HepG2 (cell line): ENCODE measurements around the gene MORC1. TPM values are rescaled to one million over a fixed set of nuclear protein-coding genes. Genes with fewer than 3 reads are reported as not detected.

Experiments used
- ATAC-seq: fragments of 200-7000 bp; cut with Tn5 transposase; 3 replicates; pipeline ENCODE4 v1.9.1; 2020; ENCODE audit warnings: mild to moderate bottlenecking, moderate library complexity
- BruUV-seq: library from RNA; stranded (reverse); fragments of 400-500 nt; replicated peaks from 2 replicates; lab custom pipeline; 2021; lab: Mats Ljungman, UMichigan
- CTCF ChIA-PET: fragments of 300-600 bp; formaldehyde crosslinking; extraction: SDS; loops from one replicate; lab custom pipeline; 2021; ENCODE audit warnings: low total read pairs, inconsistent platforms, low intra/inter-chr PET ratio; lab: Yijun Ruan, JAX
- POLR2A ChIA-PET: fragments of 350-600 bp; sonication (Branson Sonifier 250); formaldehyde crosslinking; loops from one replicate; lab custom pipeline; 2020; ENCODE audit warnings: antibody characterized with exemption, inconsistent platforms; lab: Yijun Ruan, JAX
- DNase-seq: peaks from one replicate; pipeline ENCODE4 v3.0.0-alpha.2; 2015; ENCODE audit warnings: low spot score
- FAIRE-seq: peaks from 3 replicates; lab custom pipeline; 2011; peaks lifted over from hg19 to GRCh38; lab: Jason Lieb, UNC
- H2AFZ ChIP-seq: one replicate; pipeline ENCODE4 v1.6.1; 2011; ENCODE audit warnings: low read length, inconsistent platforms
- H3K27ac ChIP-seq: fragments of 300-600 bp; 3 replicates; pipeline ENCODE4 v1.8.0; 2011; ENCODE audit warnings: mixed run types, mild to moderate bottlenecking, mixed read lengths, low read length, inconsistent platforms; ENCODE audit not compliant: insufficient read depth; ENCODE audit errors: extremely low read length
- H3K27me3 ChIP-seq, 2 experiments: fragments of 200-600 bp in 1 of 2; 2 replicates in 1 of 2; 3 replicates in 1 of 2; pipeline versions ENCODE4 v1.6.0 to v1.8.0; 2011; ENCODE audit warnings: low read length in 2 of 2, mild to moderate bottlenecking in 2 of 2, moderate library complexity in 2 of 2, inconsistent platforms in 1 of 2; ENCODE audit not compliant: insufficient read depth in 2 of 2, control insufficient read depth in 1 of 2
- H3K36me3 ChIP-seq, 2 experiments: fragments of 200-600 bp in 1 of 2; replicated peaks in 1 of 2; 2 replicates in 1 of 2; 3 replicates in 1 of 2; pipeline versions ENCODE4 v1.5.1 to v1.8.0; 2011; ENCODE audit warnings: low read length in 2 of 2, inconsistent platforms in 1 of 2; ENCODE audit not compliant: insufficient read depth in 2 of 2, control insufficient read depth in 1 of 2
- H3K4me1 ChIP-seq: 2 replicates; pipeline ENCODE4 v1.5.1; 2012; ENCODE audit warnings: low read length, inconsistent platforms; ENCODE audit not compliant: insufficient read depth
- H3K4me2 ChIP-seq: 2 replicates; pipeline ENCODE4 v1.6.0; 2011; ENCODE audit warnings: low read depth, low read length, inconsistent platforms
- H3K4me3 ChIP-seq, 3 experiments: fragments of 200-600 bp in 1 of 3; sonication (generic), shearing (Covaris generic) in 1 of 3; replicated peaks in 1 of 3; 2 replicates each; pipeline ENCODE4 v1.5.1; 2011 to 2016; ENCODE audit warnings: low read length in 3 of 3, inconsistent platforms in 2 of 3, low read depth in 2 of 3, mild to moderate bottlenecking in 2 of 3, control low read depth in 1 of 3, mixed read lengths in 1 of 3; ENCODE audit not compliant: insufficient read depth in 1 of 3
- H3K79me2 ChIP-seq: one replicate; pipeline ENCODE4 v1.6.1; 2011; ENCODE audit warnings: low read length, inconsistent platforms; ENCODE audit not compliant: insufficient read depth
- H3K9ac ChIP-seq: 2 replicates; pipeline ENCODE4 v1.6.0; 2011; ENCODE audit warnings: mild to moderate bottlenecking, low read depth, low read length, inconsistent platforms; ENCODE audit not compliant: insufficient read depth
- H3K9me3 ChIP-seq: 2 replicates; pipeline ENCODE4 v1.5.1; 2012; ENCODE audit warnings: mild to moderate bottlenecking, low read length
- H4K20me1 ChIP-seq: 2 replicates; pipeline ENCODE4 v1.6.0; 2011; ENCODE audit warnings: inconsistent platforms, mild to moderate bottlenecking, low read length, moderate library complexity; ENCODE audit not compliant: insufficient read depth
- NFKB2 ChIP-seq: sonication (generic); formaldehyde crosslinking; IDR thresholded peaks from 2 replicates; pipeline ENCODE4 v1.4.0; 2020; ENCODE audit warnings: missing genetic modification reagents, borderline replicate concordance
- SAFB2 ChIP-seq: sonication (generic); formaldehyde crosslinking; IDR thresholded peaks from 2 replicates; pipeline ENCODE4 v1.5.1; 2020; ENCODE audit warnings: missing genetic modification reagents, low read depth, mild to moderate bottlenecking, borderline replicate concordance
- TBX3 ChIP-seq: fragments of 450-650 bp; IDR thresholded peaks from 2 replicates; pipeline ENCODE4 v1.6.1; 2017; ENCODE audit warnings: antibody characterized with exemption, mild to moderate bottlenecking, inconsistent platforms, borderline replicate concordance
- ZNF703 ChIP-seq: sonication (generic); formaldehyde crosslinking; IDR thresholded peaks from 2 replicates; pipeline ENCODE4 v1.5.1; 2020; ENCODE audit warnings: missing genetic modification reagents, mild to moderate bottlenecking, moderate library complexity, borderline replicate concordance
- ZNF816 ChIP-seq: sonication (generic); formaldehyde crosslinking; IDR thresholded peaks from 2 replicates; pipeline ENCODE4 v1.8.0; 2022; ENCODE audit warnings: missing genetic modification reagents, mild to moderate bottlenecking, borderline replicate concordance
- WGBS: methylation state at CpG from one replicate; pipeline ENCODE4 v1.1.6; 2017; ENCODE audit warnings: low lambda C conversion rate; 5-methylcytosine and 5-hydroxymethylcytosine counted together
- in situ Hi-C: cut with HindIII; loops from 2 replicates; pipeline ENCODE4 v1.10.0; 2017; ENCODE audit warnings: low pct_unique_long_range_greater_than_20kb; ENCODE audit not compliant: extremely low pct_ligation_motif_present
- intact Hi-C: fragments of 100-400 bp; cut with micrococcal nuclease; formaldehyde crosslinking; loops from one replicate; pipeline ENCODE4 v1.10.0; 2022; ENCODE audit not compliant: unreplicated experiment
- polyA plus RNA-seq, 8 experiments: library from polyadenylated mRNA; depleted of rRNA in 3 of 8; stranded (reverse) in 7 of 8; unstranded in 1 of 8; fragments of >200 nt; fragmentation: Illumina TruSeq in 4 of 8; extraction: Trizol in 4 of 8; gene quantifications; 2 replicates each; pipeline versions ENCODE4 v1.2.1 to v1.2.3, GENCODE V29; 2011 to 2016; ENCODE audit warnings: low read depth in 4 of 8, missing spikeins in 1 of 8, mixed read lengths in 1 of 8; ENCODE audit not compliant: insufficient read depth in 1 of 8
- total RNA-seq, 5 experiments: library from RNA; depleted of rRNA; stranded (reverse); fragments of >200 nt; fragmentation: Illumina TruSeq; extraction: Trizol; gene quantifications; 2 replicates each; pipeline ENCODE4 v1.2.3, GENCODE V29; 2016; ENCODE audit warnings: low read depth in 1 of 5
- TF ChIP-seq, protein P1 (sequence below): sonication (generic); formaldehyde crosslinking; IDR thresholded peaks from 2 replicates; pipeline ENCODE4 v1.9.0; 2021; ENCODE audit warnings: missing genetic modification reagents, borderline replicate concordance
- TF ChIP-seq, protein P2 (sequence below): sonication (generic); formaldehyde crosslinking; IDR thresholded peaks from 2 replicates; pipeline ENCODE4 v1.4.0; 2020; ENCODE audit warnings: low read depth, mild to moderate bottlenecking, missing genetic modification reagents

The MORC1 gene
- total and polyA plus RNA-seq, 2 of the 13 experiments (the other 11 are each of a cell fraction or from before 2014, with no cell fraction given): not detected

DNA sequence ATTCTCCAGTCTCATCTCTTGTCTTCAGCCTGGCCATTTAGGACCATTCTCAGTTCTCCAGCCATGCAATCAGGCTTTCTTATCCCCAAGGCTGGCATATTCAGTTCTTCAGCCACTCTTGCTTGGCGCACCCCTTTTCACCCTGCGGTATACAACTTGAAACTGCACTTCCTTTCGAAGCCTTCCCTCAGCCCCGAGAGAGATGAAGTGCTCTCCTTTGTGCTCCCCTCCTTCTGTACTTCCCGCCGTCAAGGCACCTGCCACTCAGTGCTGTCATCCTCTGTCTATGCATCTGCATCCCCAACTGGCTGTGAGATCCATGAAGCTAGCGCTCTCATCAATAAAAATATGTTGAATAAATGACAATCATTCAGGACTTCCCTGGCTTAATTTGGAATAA lies 45.7 kb downstream of the MORC1 start:
- TF ChIP-seq SAFB2 (CRISPR knock-in tag) (no peak), ZNF816 (no peak)
- TF ChIP-seq, all 625 proteins: peak for 0
- H3K27ac ChIP-seq: no peak overlapping the region
- ATAC-seq (no peak), DNase-seq (no peak), FAIRE-seq (no peak)
- intact Hi-C loops (no loop called here), in situ Hi-C loops (no loop called here)
- H3K9me3 ChIP-seq: no peaks in the 10 kb centered on the region
- H3K36me3 ChIP-seq: no peaks in the 10 kb centered on the region
- H3K4me3 ChIP-seq: no peak overlapping the region
- no peak overlapping the region for H3K9ac ChIP-seq
- ChIA-PET POLR2A (no interaction called here), CTCF (no interaction called here)
- H3K79me2 ChIP-seq: no peaks in the 10 kb centered on the region
- no peaks in the 10 kb centered on the region for H3K4me1 ChIP-seq
- H4K20me1 ChIP-seq: no peaks in the 10 kb centered on the region
- WGBS: 28% methylated on average over 7 of the region's 7 CpGs
- no peaks in the 10 kb centered on the region for H3K27me3 ChIP-seq
- no peak overlapping the region for H3K4me2 ChIP-seq
- BruUV-seq: no TSS peak
- H2AFZ ChIP-seq: no peak overlapping the region

DNA sequence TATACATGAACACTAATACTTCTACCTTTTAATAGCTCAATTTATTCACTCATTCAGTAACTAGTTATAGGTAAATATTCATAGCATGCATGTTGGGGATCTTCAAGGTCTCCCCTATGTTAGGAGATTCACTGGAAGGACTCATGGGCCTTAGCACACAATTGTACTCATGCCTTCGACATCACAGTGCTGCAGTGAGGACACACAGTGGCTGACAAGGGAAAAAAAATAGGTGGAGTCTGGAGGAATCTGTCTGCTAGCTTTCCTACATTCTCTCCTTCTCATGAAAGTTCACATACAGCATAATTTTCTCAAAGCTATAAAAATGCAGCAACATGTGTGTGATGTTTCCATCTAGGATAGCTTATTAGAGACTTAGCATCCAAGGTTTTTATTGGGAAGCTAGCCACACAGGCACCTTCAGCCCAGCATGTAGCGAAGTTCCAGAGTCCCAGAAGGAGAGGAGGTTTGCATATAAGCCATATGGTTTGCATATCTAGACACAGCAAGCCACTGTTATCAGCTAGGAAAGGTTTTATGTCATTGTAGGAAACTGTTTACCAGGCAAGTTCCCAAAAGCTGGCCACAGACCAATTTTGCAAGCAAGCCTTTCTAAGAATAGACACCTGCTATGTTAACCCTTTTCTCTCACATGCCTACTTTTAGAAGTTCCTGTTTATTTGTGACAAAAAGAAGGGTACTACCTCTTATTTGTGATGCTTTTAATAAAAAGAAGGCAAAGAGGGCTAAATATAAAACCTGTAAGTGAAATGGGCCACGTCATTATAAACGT lies 46.4 kb downstream of the MORC1 start:
- Histone ChIP-seq H3K36me3 (no peaks in the 10 kb centered on the region), H4K20me1 (no peaks in the 10 kb centered on the region), H3K27ac (no peak overlapping the region), H3K4me1 (no peaks in the 10 kb centered on the region), H3K9ac (no peak overlapping the region), H3K9me3 (no peaks in the 10 kb centered on the region), H3K4me3 (no peak overlapping the region), H3K27me3 (no peaks in the 10 kb centered on the region), H3K4me2 (no peak overlapping the region), H3K79me2 (no peaks in the 10 kb centered on the region), H2AFZ (no peak overlapping the region)
- ChIA-PET POLR2A (no interaction called here), CTCF (no interaction called here)
- intact Hi-C loops (no loop called here), in situ Hi-C loops (no loop called here)
- no peak for FAIRE-seq
- DNase-seq: no peak
- 6% methylated on average over 4 of the region's 4 CpGs for WGBS
- BruUV-seq: no TSS peak
- ATAC-seq: no peak
- TF ChIP-seq TBX3 (no peak), NFKB2 (no peak), ZNF703 (CRISPR knock-in tag) (no peak)
- TF ChIP-seq, protein P1, sequence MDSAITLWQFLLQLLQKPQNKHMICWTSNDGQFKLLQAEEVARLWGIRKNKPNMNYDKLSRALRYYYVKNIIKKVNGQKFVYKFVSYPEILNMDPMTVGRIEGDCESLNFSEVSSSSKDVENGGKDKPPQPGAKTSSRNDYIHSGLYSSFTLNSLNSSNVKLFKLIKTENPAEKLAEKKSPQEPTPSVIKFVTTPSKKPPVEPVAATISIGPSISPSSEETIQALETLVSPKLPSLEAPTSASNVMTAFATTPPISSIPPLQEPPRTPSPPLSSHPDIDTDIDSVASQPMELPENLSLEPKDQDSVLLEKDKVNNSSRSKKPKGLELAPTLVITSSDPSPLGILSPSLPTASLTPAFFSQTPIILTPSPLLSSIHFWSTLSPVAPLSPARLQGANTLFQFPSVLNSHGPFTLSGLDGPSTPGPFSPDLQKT: no peak
- TF ChIP-seq, protein P2, sequence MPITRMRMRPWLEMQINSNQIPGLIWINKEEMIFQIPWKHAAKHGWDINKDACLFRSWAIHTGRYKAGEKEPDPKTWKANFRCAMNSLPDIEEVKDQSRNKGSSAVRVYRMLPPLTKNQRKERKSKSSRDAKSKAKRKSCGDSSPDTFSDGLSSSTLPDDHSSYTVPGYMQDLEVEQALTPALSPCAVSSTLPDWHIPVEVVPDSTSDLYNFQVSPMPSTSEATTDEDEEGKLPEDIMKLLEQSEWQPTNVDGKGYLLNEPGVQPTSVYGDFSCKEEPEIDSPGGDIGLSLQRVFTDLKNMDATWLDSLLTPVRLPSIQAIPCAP (CRISPR knock-in tag): no peak
